ENCODE results near the gene CHMP4B.

Gene CHMP4B, protein sequence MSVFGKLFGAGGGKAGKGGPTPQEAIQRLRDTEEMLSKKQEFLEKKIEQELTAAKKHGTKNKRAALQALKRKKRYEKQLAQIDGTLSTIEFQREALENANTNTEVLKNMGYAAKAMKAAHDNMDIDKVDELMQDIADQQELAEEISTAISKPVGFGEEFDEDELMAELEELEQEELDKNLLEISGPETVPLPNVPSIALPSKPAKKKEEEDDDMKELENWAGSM

GRCh38 chr20:33810885-33811775 lies at the start of gene CHMP4B:
CHMP4B (plus strand) TSS chr20:33811348; CDS start chr20:33811469, 121 bp downstream.
- peak; percentile 98 for DNase-seq (ENCODE audit: low read depth)

GRCh38 chr20:33761698-33762250 lies 49.4 kb upstream of the CHMP4B start:
- no peak for DNase-seq (ENCODE audit: low read depth)

DNA sequence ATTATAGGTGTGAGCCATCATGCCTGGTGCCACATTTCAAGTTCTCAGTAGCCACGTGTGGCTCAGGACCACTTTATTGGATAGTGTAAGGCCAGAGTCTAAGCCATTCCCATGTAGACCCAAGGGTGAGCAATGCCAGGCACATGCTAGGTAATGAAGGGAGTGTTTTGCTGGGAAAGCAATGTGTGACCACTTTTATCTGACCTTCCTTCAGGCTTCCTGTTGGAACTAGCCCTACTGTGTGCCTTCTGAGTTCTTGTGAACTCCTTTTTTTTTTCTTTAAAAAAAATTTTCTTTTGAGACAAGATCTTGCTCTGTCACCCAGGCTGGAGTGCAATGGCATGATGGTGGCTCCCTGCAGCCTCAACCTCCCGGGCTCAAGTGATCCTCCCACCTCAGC lies 46.0 kb upstream of the CHMP4B start:
- no peak for DNase-seq (ENCODE audit: low read depth)

DNA sequence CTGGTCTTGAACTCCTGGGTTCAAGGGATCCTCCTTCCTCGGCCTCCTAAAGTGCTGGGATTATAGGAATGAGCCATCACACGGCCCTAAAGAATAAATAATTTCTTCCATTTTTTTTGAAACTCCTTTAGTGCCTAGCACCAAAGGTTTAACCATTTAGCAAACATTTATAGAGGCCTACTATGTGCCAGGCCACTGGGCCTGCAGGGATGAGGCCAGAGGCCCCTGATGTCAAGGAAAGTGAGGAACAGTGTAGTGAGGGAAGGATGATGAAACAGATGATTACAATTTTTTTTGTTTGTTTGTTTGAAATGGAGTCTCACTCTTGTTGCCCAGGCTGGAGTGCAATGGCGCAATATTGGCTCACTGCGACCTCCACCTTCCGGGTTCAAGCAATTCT lies 45.6 kb upstream of the CHMP4B start:
- no peak for DNase-seq (ENCODE audit: low read depth)

GRCh38 chr20:33766686-33767085 lies 44.5 kb upstream of the CHMP4B start:
- no peak for DNase-seq (ENCODE audit: low read depth)

GRCh38 chr20:33767777-33768138 lies 43.4 kb upstream of the CHMP4B start:
- DNase-seq (ENCODE audit: low read depth) = no peak

GRCh38 chr20:33769043-33769442 lies 42.1 kb upstream of the CHMP4B start:
- DNase-seq (ENCODE audit: low read depth) = no peak

GRCh38 chr20:33770005-33770404 lies 41.1 kb upstream of the CHMP4B start:
- no peak for DNase-seq (ENCODE audit: low read depth)

GRCh38 chr20:33771938-33772337 lies 39.2 kb upstream of the CHMP4B start:
- DNase-seq (ENCODE audit: low read depth) = no peak

- no peak for DNase-seq (ENCODE audit: low read depth)
Observed at GRCh38 chr20:33772439-33772838, 38.7 kb upstream of the CHMP4B start.

DNA sequence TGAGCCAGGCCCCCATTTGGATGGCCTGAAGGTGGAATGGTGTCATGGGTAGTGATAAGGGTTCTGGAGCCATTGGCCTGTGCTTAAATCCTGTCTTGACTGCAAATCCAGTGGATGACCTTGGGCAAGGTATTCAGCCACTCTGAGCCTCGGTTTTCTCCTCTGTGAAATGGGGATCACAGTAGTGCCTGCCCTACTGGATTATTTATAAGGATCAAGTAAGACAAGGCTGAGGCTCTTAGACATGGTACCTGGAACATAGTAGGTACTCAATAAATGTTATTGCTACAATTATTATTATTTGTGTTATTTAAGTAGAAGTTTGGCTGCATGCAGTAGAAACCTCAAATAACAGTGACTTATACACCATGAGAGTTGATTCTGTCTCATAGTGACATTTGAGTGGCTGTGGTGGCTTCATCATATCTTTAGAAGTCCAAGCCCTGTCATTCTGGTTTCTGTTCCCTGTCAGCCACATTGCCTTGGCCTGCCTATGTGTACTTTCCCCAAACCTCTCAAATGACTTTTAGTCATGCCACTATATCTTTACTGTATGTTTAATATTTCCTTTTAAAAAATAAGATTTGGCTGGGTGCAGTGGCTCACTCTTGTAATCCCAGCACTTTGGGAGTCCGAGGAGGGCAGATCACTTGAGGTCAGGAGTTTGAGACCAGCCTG lies 37.6 kb upstream of the CHMP4B start:
- no peak for DNase-seq (ENCODE audit: low read depth)

- no peak for DNase-seq (ENCODE audit: low read depth)
Observed at GRCh38 chr20:33777816-33778215, 33.3 kb upstream of the CHMP4B start.

DNA sequence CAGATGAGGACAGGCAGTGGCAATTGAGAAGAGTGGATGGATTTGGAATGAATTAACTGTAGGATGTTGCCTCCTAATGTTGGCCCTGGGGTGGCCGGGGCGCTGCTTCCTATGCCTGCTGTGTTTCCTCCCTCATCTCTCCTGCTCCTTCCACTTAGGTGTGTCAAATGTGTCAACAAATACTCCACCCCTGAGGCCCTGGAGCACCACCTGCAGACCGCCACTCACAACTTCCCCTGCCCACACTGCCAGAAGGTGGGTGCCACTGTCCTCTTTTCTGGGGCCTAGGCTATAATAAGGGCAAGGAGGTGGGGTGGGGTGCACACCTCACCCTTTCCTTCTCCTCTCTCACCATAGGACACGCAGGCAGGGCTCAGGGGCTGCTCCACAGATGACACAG lies 30.0 kb upstream of the CHMP4B start:
- no peak for DNase-seq (ENCODE audit: low read depth)

DNA sequence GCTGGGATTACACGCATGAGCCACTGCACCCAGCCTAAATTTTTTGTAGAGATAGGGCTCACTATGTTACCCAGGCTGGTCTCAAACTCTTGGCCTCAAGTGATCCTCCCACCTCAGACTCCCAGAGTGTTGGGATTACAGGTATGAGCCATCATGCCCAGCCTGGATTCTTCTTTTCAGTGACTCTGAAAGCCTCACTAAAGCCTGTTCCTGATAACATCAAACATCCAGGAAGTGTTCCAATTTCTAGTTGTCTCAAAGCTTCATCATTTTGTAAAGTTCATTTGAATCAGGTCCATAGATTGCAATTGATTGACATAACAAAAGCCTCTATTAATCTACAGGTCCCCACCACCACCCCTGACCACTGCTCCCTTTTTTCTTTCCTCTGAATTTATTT lies 29.2 kb upstream of the CHMP4B start:
- DNase-seq (ENCODE audit: low read depth) = no peak

GRCh38 chr20:33783256-33783655 lies 27.9 kb upstream of the CHMP4B start:
- no peak for DNase-seq (ENCODE audit: low read depth)

DNA sequence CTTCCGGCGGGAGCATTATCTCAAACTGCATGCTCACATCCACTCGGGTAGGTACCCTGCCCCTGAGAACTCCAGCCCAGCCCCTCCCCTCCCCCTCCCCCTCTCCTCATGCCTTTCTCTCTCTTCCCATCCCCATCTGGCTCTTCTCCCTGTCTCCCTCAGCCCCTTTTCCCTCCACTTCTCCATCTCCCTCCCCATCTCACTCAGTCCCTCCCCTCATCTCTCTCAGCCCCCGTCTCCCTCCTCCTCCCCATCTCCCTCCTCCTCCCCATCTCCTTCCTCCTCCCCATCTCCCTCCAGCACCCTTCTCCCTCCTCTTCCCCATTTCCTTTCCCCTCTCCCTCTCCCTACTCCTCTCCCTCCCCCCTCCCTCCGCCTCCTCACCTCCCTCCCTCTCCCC lies 27.3 kb upstream of the CHMP4B start:
- no peak for DNase-seq (ENCODE audit: low read depth)

GRCh38 chr20:33784225-33784624 lies 26.9 kb upstream of the CHMP4B start:
- no peak for DNase-seq (ENCODE audit: low read depth)

DNA sequence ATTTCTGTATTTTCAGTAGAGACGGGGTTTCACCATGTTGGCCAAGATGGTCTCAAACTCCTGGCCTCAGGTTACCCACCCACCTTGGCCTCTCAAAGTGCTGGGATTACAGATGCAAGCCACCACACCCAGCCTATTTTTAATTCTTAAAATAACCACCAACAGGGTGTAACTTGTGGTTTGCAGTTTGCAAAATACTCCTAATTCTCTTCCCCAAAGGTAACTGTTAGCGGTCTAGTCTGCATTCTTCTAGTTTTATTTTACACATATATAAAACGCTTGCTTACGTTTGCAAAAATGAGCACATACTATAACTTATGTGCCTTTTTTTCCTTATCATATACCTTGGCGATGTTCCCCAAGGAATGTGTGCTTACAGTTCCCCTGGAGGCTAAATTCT lies 25.6 kb upstream of the CHMP4B start:
- DNase-seq (ENCODE audit: low read depth) = no peak

- DNase-seq (ENCODE audit: low read depth) = no peak
Observed at GRCh38 chr20:33787253-33787891, 23.8 kb upstream of the CHMP4B start.

- no peak for DNase-seq (ENCODE audit: low read depth)
Observed at GRCh38 chr20:33788351-33789049, 22.6 kb upstream of the CHMP4B start.

DNA sequence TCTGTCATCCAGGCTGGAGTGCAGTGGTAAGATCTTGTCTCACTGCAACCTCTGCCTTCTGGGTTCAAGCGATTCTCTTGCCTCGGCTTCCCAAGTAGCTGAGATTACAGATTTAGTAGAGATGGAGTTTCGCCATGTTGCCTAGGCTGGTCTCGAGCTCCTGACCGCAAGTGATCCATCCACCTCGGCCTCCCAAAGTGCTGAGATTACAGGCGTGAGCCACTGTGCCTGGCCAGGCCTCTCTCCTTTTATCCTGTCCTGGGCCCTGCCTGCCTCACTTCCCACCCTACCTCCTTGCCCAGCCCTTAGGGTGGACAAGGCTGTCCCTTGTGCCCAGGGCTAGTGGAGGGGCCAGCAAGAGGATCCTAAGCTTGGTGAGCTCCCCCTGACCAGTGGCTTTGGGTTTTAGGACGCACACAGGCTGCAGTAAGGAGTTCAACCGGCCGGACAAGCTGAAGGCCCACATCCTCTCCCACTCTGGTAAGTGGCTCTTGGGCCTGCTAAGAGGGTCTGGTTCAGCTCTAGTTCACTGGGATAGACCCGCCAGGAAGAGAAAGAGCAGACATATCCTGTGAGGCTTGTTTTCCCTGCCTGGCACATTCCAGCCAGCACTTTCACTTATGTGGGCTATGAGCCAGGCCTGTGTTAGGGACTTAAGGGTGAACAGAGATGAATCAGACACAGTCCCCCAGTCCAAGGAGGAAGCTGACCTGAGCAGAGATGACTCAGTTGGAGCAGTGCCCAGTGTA lies 21.9 kb upstream of the CHMP4B start:
- no peak for DNase-seq (ENCODE audit: low read depth)

All from T-helper 22 cell (primary cell).